Thyroid gland (tissue), 4 donors: ENCODE results near the gene CBARP. TPM values are rescaled to one million over a fixed set of nuclear protein-coding genes. Genes with fewer than 3 reads are reported as not detected.
A peak's percentile ranks its signal among the peaks of the same experiment; 100 is the strongest.

Experiments
- DNase-seq, 2 donors: peaks; one replicate each; pipeline ENCODE4 v3.0.0-alpha.2; 2019
- H3K27ac ChIP-seq, 3 donors: fragments of 200-600 bp; sonication (generic); 1 replicate in 2 of 3; 2 replicates in 1 of 3; pipeline ENCODE4 v1.5.1; 2016 to 2019; ENCODE audit warnings: mild to moderate bottlenecking in 1 of 3, moderate library complexity in 1 of 3
- H3K27me3 ChIP-seq: fragments of 200-600 bp; sonication (generic); one replicate; pipeline ENCODE4 v1.5.1; 2019
- H3K36me3 ChIP-seq, 2 donors: fragments of 200-600 bp; sonication (generic); one replicate each; pipeline ENCODE4 v1.5.1; 2016 to 2019
- H3K4me1 ChIP-seq, 2 donors: fragments of 200-600 bp; sonication (generic); one replicate each; pipeline ENCODE4 v1.5.1; 2017 to 2019
- H3K4me3 ChIP-seq, 3 donors: fragments of 200-600 bp; sonication (generic); replicated peaks in 1 of 3; 1 replicate in 2 of 3; 2 replicates in 1 of 3; pipeline ENCODE4 v1.5.1; 2016; ENCODE audit warnings: mild to moderate bottlenecking in 1 of 3
- H3K9me3 ChIP-seq: fragments of 200-600 bp; sonication (generic); one replicate; pipeline ENCODE4 v1.5.1; 2017
- POLR2A ChIP-seq, 2 donors: fragments of 450-650 bp; IDR thresholded peaks; one replicate each; pipeline ENCODE4 v1.6.1; 2017; ENCODE audit warnings: antibody characterized with exemption in 2 of 2, mild to moderate bottlenecking in 2 of 2, moderate library complexity in 1 of 2
- WGBS, 2 donors: methylation state at CpG; one replicate each; pipeline ENCODE4 v1.1.5; 2017; 5-methylcytosine and 5-hydroxymethylcytosine counted together
- intact Hi-C: fragments of 100-400 bp; cut with DNase I; formaldehyde crosslinking; loops from one replicate; pipeline ENCODE4 v1.15.1; 2023
- total RNA-seq, 4 donors: library from RNA; depleted of rRNA; stranded (reverse); fragments of >200 nt; gene quantifications; one replicate each; pipeline ENCODE4 v1.2.3, GENCODE V29; 2016
- TF ChIP-seq, protein P1 (sequence below), 6 experiments: fragments of 200-600 bp in 3 of 6; fragments of 450-650 bp in 3 of 6; sonication (generic) in 3 of 6; IDR thresholded peaks; one replicate each; pipeline ENCODE4 v1.5.1; 2016 to 2019; ENCODE audit warnings: antibody characterized with exemption in 6 of 6, mild to moderate bottlenecking in 2 of 6, inconsistent platforms in 1 of 6, moderate library complexity in 1 of 6

CBARP gene
- total RNA-seq, 4 donors from 2014 or later, result 0.73 to 3.2 (median 1.5) TPM

DNA sequence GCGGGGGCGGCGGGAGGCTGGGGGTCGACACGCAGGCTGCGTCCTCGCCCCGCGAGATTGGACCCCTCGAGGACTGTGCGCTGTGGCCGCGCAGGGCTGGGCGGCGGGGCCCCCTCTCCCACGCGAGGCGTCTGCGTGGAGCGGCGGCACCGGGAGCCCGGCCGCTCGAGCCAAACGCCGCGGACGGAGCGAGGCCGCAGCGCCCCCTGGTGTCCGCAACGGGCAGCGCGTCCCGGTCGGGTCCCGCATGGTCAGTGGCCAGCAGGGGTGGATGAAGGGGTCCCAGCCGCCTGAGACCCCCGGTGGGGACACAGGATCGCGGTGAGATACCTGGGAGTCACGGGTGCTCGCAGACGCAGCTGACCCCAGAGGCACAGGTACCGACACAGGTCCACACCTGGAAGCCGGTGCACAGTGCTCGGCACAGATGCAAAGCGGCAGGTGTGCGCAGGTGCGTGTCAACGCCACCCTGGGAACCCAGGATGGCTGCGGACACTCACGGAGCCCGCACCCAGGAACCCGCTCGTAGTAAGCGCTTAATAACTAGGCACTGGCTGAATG is 29.2 kb upstream of the CBARP start:
- Histone ChIP-seq H3K27ac (peak overlapping the region; percentile 68 to 84 (median 78)), H3K4me1 (peaks cover 71 to 83% of the 10 kb centered on the region in 2 donors), H3K36me3 (peaks cover 12 to 20% of the 10 kb centered on the region in 2 donors), H3K9me3 (no peaks in the 10 kb centered on the region), H3K4me3 (peak overlapping the region in 1 of 3 donors; percentile 35), H3K27me3 (no peaks in the 10 kb centered on the region)
- TF ChIP-seq, protein P1, sequence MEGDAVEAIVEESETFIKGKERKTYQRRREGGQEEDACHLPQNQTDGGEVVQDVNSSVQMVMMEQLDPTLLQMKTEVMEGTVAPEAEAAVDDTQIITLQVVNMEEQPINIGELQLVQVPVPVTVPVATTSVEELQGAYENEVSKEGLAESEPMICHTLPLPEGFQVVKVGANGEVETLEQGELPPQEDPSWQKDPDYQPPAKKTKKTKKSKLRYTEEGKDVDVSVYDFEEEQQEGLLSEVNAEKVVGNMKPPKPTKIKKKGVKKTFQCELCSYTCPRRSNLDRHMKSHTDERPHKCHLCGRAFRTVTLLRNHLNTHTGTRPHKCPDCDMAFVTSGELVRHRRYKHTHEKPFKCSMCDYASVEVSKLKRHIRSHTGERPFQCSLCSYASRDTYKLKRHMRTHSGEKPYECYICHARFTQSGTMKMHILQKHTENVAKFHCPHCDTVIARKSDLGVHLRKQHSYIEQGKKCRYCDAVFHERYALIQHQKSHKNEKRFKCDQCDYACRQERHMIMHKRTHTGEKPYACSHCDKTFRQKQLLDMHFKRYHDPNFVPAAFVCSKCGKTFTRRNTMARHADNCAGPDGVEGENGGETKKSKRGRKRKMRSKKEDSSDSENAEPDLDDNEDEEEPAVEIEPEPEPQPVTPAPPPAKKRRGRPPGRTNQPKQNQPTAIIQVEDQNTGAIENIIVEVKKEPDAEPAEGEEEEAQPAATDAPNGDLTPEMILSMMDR (IDR thresholded peaks at IDR 0.05), result peak; percentile 73 to 99 (median 96)
- no peak for TF ChIP-seq POLR2A (IDR thresholded peaks at IDR 0.05)
- intact Hi-C loops, result loop anchor here (2.0 kb wide), 1 partner anchor 22 kb away; no protein-coding TSS in a partner anchor
- WGBS, 2 donors, result 2 to 4% methylated on average over 3 to 9 of the region's 59 CpGs
- peak; percentile 67 to 72 for DNase-seq

DNA sequence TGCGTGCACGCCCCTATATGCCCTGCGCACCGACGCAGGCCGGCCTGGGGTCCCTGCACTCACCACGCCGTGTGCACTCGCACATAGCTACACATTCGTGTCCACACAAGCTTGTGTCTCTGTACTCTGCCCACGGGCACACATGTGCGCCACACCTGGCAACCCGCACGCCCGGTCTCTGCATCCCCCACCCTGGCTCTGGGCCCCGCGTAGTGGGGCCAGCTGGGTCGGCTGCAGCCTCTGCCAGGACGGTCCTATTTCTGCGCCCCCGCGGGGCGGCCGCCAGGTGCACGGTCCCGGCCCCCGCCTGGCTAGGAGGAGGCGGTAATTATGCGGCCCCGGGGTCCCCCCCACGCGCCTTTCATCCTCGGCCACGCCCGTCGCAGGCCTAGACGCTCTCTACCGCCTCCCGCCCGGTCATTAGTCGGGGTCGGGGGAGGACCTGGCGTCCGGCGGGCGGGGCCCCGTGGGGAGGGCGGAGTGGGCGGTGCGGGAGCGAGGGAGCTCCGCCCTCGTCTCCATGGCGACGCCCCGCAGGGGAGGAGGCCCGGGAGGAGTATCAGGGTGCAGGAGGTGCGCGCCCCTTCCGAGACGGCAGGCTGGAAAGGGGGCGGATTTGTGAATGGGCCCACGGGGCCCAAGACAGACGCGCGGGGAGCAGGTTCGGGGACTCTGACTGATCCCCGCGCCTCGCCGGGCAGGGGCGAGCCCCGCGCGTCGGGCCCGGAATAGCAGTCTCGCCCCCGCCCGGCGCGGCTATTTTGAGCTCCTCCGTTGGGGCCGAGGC is 28.5 kb upstream of the CBARP start:
- Histone ChIP-seq H3K9me3 (no peaks in the 10 kb centered on the region), H3K4me1 (peaks cover 71 to 83% of the 10 kb centered on the region in 2 donors), H3K36me3 (peaks cover 5 to 14% of the 10 kb centered on the region in 2 donors), H3K27me3 (no peaks in the 10 kb centered on the region), H3K27ac (peak overlapping the region; percentile 68 to 84 (median 78)), H3K4me3 (peak overlapping the region in 1 of 3 donors; percentile 35)
- TF ChIP-seq, protein P1 (IDR thresholded peaks at IDR 0.05), result no peak
- no peak for TF ChIP-seq POLR2A (IDR thresholded peaks at IDR 0.05)
- WGBS, 2 donors, result 7 to 42% methylated on average over 11 to 34 of the region's 84 CpGs
- intact Hi-C loops, result loop anchor here (2.0 kb wide), 1 partner anchor 22 kb away; no protein-coding TSS in a partner anchor
- DNase-seq, result peak; percentile 69 to 74

DNA sequence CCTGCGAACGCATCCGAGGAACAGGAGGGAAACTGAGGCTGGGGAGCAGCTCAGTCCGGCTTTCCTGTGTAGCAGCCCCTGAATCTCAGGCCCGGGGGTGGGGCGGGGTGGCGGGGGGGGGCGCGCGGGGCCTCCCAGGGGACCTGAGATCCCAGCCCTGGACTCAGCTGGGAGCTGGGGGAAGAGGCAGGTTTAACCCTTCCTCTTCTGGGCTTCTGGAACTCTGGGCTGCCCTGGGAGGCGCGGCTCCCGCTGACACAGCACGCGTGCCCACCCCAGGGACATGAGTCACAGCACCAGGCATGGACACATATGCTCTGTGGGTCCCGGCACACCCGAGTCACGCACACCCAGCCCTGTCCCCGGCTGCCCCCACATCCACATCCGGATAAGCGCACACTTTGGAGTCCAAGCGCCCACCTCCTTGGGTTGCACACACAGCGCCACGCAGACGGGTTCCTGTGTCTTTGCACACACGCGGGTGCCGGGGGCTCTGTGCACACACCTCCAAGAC is 27.9 kb upstream of the CBARP start:
- Histone ChIP-seq H3K4me3 (peak overlapping the region in 1 of 3 donors; percentile 35), H3K4me1 (peaks cover 68 to 80% of the 10 kb centered on the region in 2 donors), H3K27me3 (no peaks in the 10 kb centered on the region), H3K36me3 (peaks cover 0 to 7% of the 10 kb centered on the region in 2 donors), H3K9me3 (no peaks in the 10 kb centered on the region), H3K27ac (peak overlapping the region; percentile 68 to 84 (median 78))
- intact Hi-C loops, result loop anchor here (2.0 kb wide), 1 partner anchor 21 kb away; no protein-coding TSS in a partner anchor
- TF ChIP-seq POLR2A (IDR thresholded peaks at IDR 0.05), result no peak
- TF ChIP-seq, protein P1 (IDR thresholded peaks at IDR 0.05), result no peak
- DNase-seq, result peak; percentile 48 to 55
- 50 to 51% methylated on average over 9 to 23 of the region's 28 CpGs for WGBS, 2 donors

DNA sequence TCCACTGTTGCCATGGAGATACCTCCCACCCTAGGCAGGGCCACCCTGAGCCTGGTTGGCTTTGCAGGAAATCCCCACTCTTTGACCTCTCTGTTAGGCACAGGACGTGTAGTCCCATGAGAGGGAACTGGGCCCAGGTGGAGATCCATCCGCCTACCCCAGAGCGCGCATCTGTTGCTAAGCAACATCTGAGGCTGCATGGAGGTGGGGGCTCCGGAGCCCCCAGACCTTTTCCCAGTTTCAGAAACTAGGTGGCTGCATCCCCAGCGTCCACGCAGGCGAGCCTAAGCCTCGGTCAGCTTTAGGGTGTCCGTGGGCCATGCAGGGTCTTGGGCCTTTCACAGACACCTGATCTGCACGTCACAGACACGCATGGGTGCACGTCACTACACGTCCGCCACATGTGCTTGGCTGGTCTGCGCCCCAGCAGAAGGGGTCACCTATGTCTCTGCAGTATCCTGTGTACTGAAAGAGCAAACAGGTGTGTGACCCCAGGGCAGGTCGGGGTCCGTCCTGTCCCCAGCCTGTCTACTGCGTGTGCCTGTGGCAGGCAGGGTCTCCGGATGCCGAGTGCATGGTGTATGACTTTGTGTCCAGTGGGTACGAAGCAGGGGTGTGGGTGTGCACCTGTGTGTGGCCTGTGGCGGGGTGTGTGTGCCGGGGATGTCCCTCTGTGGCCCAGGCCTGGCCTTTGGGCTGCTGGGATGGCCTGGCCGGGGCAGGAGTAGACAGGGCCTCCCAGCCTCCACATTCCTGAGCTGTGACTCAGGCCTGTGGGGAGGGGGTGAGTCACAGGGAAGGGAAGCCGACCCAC is 27.2 kb upstream of the CBARP start:
- peaks cover 0 to under 1% of the 10 kb centered on the region in 2 donors for H3K36me3 ChIP-seq
- peaks cover 67 to 80% of the 10 kb centered on the region in 2 donors for H3K4me1 ChIP-seq
- peak overlapping the region; percentile 68 to 84 (median 78) for H3K27ac ChIP-seq
- H3K27me3 ChIP-seq, result no peaks in the 10 kb centered on the region
- WGBS, 2 donors, result 70 to 74% methylated on average over 4 to 9 of the region's 26 CpGs
- H3K4me3 ChIP-seq, result no peak overlapping the region
- TF ChIP-seq POLR2A (IDR thresholded peaks at IDR 0.05), result no peak
- TF ChIP-seq, protein P1 (IDR thresholded peaks at IDR 0.05), result no peak
- intact Hi-C loops, result no loop called here
- no peaks in the 10 kb centered on the region for H3K9me3 ChIP-seq
- DNase-seq, result peak; percentile 59 to 63
